HL-60 (cell line): ENCODE results near the gene CNIH3.

Source experiments
- GABPA ChIP-seq: IDR thresholded peaks from 2 replicates; pipeline ENCODE4 v1.6.1; 2012; ENCODE audit warnings: low read depth
- POLR2AphosphoS5 ChIP-seq: IDR thresholded peaks from 2 replicates; pipeline ENCODE4 v1.6.1; 2012; ENCODE audit warnings: low read depth
- TF ChIP-seq, protein P1 (sequence below): IDR thresholded peaks from 2 replicates; pipeline ENCODE4 v1.6.1; 2012; ENCODE audit warnings: low read depth; ENCODE audit not compliant: insufficient replicate concordance
- TF ChIP-seq, protein P2 (sequence below): IDR thresholded peaks from one replicate; pipeline ENCODE4 v1.5.1; 2011; ENCODE audit warnings: low read length, control low read depth, inconsistent platforms; ENCODE audit not compliant: insufficient read depth

DNA sequence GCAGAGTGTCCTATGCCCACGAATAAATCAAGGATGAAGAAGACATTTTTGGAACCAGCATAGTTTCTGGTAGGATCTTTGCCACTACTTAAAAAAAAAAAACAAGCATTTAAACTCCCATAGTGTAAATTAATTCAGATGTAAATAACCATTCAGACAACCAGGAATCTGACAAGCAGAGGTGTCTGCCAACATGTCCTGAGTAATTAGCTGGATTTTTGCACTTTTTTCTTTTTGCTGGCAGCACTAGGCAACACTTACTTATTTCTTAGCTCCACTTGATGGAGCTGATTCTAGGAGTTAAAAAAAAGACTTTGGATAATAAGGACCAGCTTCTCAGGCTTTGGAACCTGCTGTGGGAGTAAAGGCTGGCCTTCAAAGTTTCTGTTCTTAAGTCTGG lies 27.6 kb upstream of the CNIH3 start:
- TF ChIP-seq, protein P1, sequence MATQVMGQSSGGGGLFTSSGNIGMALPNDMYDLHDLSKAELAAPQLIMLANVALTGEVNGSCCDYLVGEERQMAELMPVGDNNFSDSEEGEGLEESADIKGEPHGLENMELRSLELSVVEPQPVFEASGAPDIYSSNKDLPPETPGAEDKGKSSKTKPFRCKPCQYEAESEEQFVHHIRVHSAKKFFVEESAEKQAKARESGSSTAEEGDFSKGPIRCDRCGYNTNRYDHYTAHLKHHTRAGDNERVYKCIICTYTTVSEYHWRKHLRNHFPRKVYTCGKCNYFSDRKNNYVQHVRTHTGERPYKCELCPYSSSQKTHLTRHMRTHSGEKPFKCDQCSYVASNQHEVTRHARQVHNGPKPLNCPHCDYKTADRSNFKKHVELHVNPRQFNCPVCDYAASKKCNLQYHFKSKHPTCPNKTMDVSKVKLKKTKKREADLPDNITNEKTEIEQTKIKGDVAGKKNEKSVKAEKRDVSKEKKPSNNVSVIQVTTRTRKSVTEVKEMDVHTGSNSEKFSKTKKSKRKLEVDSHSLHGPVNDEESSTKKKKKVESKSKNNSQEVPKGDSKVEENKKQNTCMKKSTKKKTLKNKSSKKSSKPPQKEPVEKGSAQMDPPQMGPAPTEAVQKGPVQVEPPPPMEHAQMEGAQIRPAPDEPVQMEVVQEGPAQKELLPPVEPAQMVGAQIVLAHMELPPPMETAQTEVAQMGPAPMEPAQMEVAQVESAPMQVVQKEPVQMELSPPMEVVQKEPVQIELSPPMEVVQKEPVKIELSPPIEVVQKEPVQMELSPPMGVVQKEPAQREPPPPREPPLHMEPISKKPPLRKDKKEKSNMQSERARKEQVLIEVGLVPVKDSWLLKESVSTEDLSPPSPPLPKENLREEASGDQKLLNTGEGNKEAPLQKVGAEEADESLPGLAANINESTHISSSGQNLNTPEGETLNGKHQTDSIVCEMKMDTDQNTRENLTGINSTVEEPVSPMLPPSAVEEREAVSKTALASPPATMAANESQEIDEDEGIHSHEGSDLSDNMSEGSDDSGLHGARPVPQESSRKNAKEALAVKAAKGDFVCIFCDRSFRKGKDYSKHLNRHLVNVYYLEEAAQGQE, result no peak
- TF ChIP-seq GABPA, result no peak
- TF ChIP-seq, protein P2, sequence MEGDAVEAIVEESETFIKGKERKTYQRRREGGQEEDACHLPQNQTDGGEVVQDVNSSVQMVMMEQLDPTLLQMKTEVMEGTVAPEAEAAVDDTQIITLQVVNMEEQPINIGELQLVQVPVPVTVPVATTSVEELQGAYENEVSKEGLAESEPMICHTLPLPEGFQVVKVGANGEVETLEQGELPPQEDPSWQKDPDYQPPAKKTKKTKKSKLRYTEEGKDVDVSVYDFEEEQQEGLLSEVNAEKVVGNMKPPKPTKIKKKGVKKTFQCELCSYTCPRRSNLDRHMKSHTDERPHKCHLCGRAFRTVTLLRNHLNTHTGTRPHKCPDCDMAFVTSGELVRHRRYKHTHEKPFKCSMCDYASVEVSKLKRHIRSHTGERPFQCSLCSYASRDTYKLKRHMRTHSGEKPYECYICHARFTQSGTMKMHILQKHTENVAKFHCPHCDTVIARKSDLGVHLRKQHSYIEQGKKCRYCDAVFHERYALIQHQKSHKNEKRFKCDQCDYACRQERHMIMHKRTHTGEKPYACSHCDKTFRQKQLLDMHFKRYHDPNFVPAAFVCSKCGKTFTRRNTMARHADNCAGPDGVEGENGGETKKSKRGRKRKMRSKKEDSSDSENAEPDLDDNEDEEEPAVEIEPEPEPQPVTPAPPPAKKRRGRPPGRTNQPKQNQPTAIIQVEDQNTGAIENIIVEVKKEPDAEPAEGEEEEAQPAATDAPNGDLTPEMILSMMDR, result no peak
- no peak for TF ChIP-seq POLR2AphosphoS5
